Fibroblast of lung (primary cell): Measurements from ENCODE around the gene PXN.

Experiments used
- CTCF ChIP-seq, 2 donors: IDR thresholded peaks in 1 of 2; conservative IDR thresholded peaks in 1 of 2; 1 replicate in 1 of 2; 2 replicates in 1 of 2; pipeline ENCODE4 v1.5.1; 2011 to 2012; ENCODE audit warnings: low read length in 2 of 2, control low read depth in 1 of 2, inconsistent platforms in 1 of 2, low read depth in 1 of 2, mild to moderate bottlenecking in 1 of 2
- EZH2 ChIP-seq: IDR thresholded peaks from 2 replicates; pipeline ENCODE4 v1.5.1; 2012; ENCODE audit warnings: low read length, control low read depth, mild to moderate bottlenecking; ENCODE audit errors: missing control alignments

- no peak for TF ChIP-seq CTCF (conservative IDR thresholded peaks at IDR 0.05 in 1 of 2, IDR thresholded peaks at IDR 0.05 in 1 of 2; ENCODE audit: low read depth in 1 of 2, low read length in 2 of 2)
- TF ChIP-seq EZH2, result no peak
Measured at GRCh38 chr12:120252071-120252906, 13.2 kb downstream of the PXN start.
